HepG2 (cell line): ENCODE data around the gene ZKSCAN5. TPM values are rescaled to one million over a fixed set of nuclear protein-coding genes. Genes with fewer than 3 reads are reported as not detected.

ENCODE experiments used
- ARNT ChIP-seq: fragments of 450-650 bp; IDR thresholded peaks from 2 replicates; pipeline ENCODE4 v1.6.1; 2017
- EZH2 ChIP-seq: conservative IDR thresholded peaks from 2 replicates; pipeline ENCODE4 v1.6.1; 2012; ENCODE audit warnings: mild to moderate bottlenecking, low read depth, low read length, moderate library complexity
- MYPOP ChIP-seq: sonication (generic); formaldehyde crosslinking; IDR thresholded peaks from 2 replicates; pipeline ENCODE4 v1.8.1; 2023; ENCODE audit warnings: mild to moderate bottlenecking, moderate library complexity, missing genetic modification reagents
- NFKB2 ChIP-seq: sonication (generic); formaldehyde crosslinking; IDR thresholded peaks from 2 replicates; pipeline ENCODE4 v1.4.0; 2020; ENCODE audit warnings: missing genetic modification reagents, borderline replicate concordance
- NR1H2 ChIP-seq: sonication (generic); formaldehyde crosslinking; IDR thresholded peaks from 2 replicates; pipeline ENCODE4 v1.8.1; 2022; ENCODE audit warnings: low read depth, missing genetic modification reagents, borderline replicate concordance
- PHF20 ChIP-seq: sonication (generic); formaldehyde crosslinking; IDR thresholded peaks from 2 replicates; pipeline ENCODE4 v1.5.0; 2020; ENCODE audit warnings: mild to moderate bottlenecking, missing genetic modification reagents
- RBFOX2 ChIP-seq: fragments of 200-400 bp; formaldehyde crosslinking; IDR thresholded peaks from 2 replicates; pipeline ENCODE4 v1.6.1; 2017; ENCODE audit warnings: low read depth, mild to moderate bottlenecking, low read length
- SIN3A ChIP-seq: IDR thresholded peaks from 2 replicates; pipeline ENCODE4 v1.6.1; 2011; ENCODE audit warnings: low read depth, mild to moderate bottlenecking, control low read depth, low read length, borderline replicate concordance
- SMAD1 ChIP-seq: sonication (generic); formaldehyde crosslinking; IDR thresholded peaks from 2 replicates; pipeline ENCODE4 v1.4.0; 2020; ENCODE audit warnings: missing genetic modification reagents, low read depth, mild to moderate bottlenecking, borderline replicate concordance
- U2AF1 ChIP-seq: fragments of 200-400 bp; formaldehyde crosslinking; optimal IDR thresholded peaks from 2 replicates; pipeline ENCODE3; 2017; ENCODE audit warnings: mild to moderate bottlenecking, low read depth, low read length
- ZNF225 ChIP-seq: sonication (generic); formaldehyde crosslinking; IDR thresholded peaks from 2 replicates; pipeline ENCODE4 v1.4.0; 2020; ENCODE audit warnings: mild to moderate bottlenecking, missing genetic modification reagents
- ZNF232 ChIP-seq: sonication (generic); formaldehyde crosslinking; IDR thresholded peaks from 2 replicates; pipeline ENCODE4 v1.4.0; 2020; ENCODE audit warnings: missing genetic modification reagents, borderline replicate concordance
- ZNF263 ChIP-seq: sonication (generic); formaldehyde crosslinking; IDR thresholded peaks from 2 replicates; pipeline ENCODE4 v1.4.0; 2020; ENCODE audit warnings: missing genetic modification reagents
- ZNF317 ChIP-seq: sonication (generic); formaldehyde crosslinking; IDR thresholded peaks from 2 replicates; pipeline ENCODE4 v1.5.0; 2020; ENCODE audit warnings: mild to moderate bottlenecking, missing genetic modification reagents
- ZNF329 ChIP-seq: sonication (generic); formaldehyde crosslinking; IDR thresholded peaks from 2 replicates; pipeline ENCODE4 v1.9.0; 2021; ENCODE audit warnings: low read depth, mild to moderate bottlenecking, missing genetic modification reagents
- ZNF431 ChIP-seq: sonication (generic); formaldehyde crosslinking; IDR thresholded peaks from 2 replicates; pipeline ENCODE4 v1.9.0; 2022; ENCODE audit warnings: missing genetic modification reagents, low read depth, mild to moderate bottlenecking, borderline replicate concordance
- ZNF512 ChIP-seq: sonication (generic); formaldehyde crosslinking; IDR thresholded peaks from 2 replicates; pipeline ENCODE4 v1.4.0; 2020; ENCODE audit warnings: mild to moderate bottlenecking, missing genetic modification reagents
- ZNF781 ChIP-seq: sonication (generic); formaldehyde crosslinking; IDR thresholded peaks from 2 replicates; pipeline ENCODE4 v1.5.1; 2020; ENCODE audit warnings: borderline replicate concordance, mild to moderate bottlenecking, missing genetic modification reagents; ENCODE audit errors: not compliant biosample characterization
- polyA plus RNA-seq, 8 experiments: library from polyadenylated mRNA; depleted of rRNA in 3 of 8; stranded (reverse) in 7 of 8; unstranded in 1 of 8; fragments of >200 nt; fragmentation: Illumina TruSeq in 4 of 8; extraction: Trizol in 4 of 8; gene quantifications; 2 replicates each; pipeline versions ENCODE4 v1.2.1 to v1.2.3, GENCODE V29; 2011 to 2016; ENCODE audit warnings: low read depth in 4 of 8, missing spikeins in 1 of 8, mixed read lengths in 1 of 8; ENCODE audit not compliant: insufficient read depth in 1 of 8
- total RNA-seq, 5 experiments: library from RNA; depleted of rRNA; stranded (reverse); fragments of >200 nt; fragmentation: Illumina TruSeq; extraction: Trizol; gene quantifications; 2 replicates each; pipeline ENCODE4 v1.2.3, GENCODE V29; 2016; ENCODE audit warnings: low read depth in 1 of 5
- TF ChIP-seq, protein P1 (sequence below), 2 experiments: IDR thresholded peaks; 2 replicates each; pipeline ENCODE4 v1.6.1; 2011 to 2012; ENCODE audit warnings: low read length in 2 of 2, borderline replicate concordance in 1 of 2, low read depth in 1 of 2, mild to moderate bottlenecking in 1 of 2, moderate library complexity in 1 of 2
- TF ChIP-seq, protein P2 (sequence below): sonication (generic); formaldehyde crosslinking; IDR thresholded peaks from 2 replicates; pipeline ENCODE4 v1.5.0; 2020; ENCODE audit warnings: missing genetic modification reagents

ZKSCAN5 gene
- total and polyA plus RNA-seq, 2 of the 13 experiments (the other 11 are each of a cell fraction or from before 2014, with no cell fraction given), result 5.5 to 11.7 TPM

- TF ChIP-seq ZNF431 (CRISPR knock-in tag) (0 out of 2 replicates have a peak, but pooled peaks have one; percentile 15), EZH2 (no peak), U2AF1 (no peak), MYPOP (peak; percentile 74; the same call in 1 of the 2 replicates), PHF20 (CRISPR knock-in tag) (peak; percentile 88), ZNF263 (0 out of 2 replicates have a peak, but pooled peaks have one; percentile 42), ZNF317 (CRISPR knock-in tag) (peak; percentile 86), ZNF512 (CRISPR knock-in tag) (0 out of 2 replicates have a peak, but pooled peaks have one; percentile 61), ZNF781 (peak; percentile 62), ZNF232 (no peak), NR1H2 (CRISPR knock-in tag) (peak; percentile 81; the same call in 1 of the 2 replicates), ARNT (no peak), NFKB2 (peak; percentile 75; the same call in 1 of the 2 replicates), ZNF329 (CRISPR knock-in tag) (peak; percentile 50; the same call in 1 of the 2 replicates), SMAD1 (CRISPR knock-in tag) (peak; percentile 90), ZNF225 (CRISPR knock-in tag) (peak; percentile 30; the same call in 1 of the 2 replicates), RBFOX2 (peak; percentile 97), SIN3A (peak; percentile 71; the same call in 1 of the 2 replicates)
- TF ChIP-seq, protein P1, sequence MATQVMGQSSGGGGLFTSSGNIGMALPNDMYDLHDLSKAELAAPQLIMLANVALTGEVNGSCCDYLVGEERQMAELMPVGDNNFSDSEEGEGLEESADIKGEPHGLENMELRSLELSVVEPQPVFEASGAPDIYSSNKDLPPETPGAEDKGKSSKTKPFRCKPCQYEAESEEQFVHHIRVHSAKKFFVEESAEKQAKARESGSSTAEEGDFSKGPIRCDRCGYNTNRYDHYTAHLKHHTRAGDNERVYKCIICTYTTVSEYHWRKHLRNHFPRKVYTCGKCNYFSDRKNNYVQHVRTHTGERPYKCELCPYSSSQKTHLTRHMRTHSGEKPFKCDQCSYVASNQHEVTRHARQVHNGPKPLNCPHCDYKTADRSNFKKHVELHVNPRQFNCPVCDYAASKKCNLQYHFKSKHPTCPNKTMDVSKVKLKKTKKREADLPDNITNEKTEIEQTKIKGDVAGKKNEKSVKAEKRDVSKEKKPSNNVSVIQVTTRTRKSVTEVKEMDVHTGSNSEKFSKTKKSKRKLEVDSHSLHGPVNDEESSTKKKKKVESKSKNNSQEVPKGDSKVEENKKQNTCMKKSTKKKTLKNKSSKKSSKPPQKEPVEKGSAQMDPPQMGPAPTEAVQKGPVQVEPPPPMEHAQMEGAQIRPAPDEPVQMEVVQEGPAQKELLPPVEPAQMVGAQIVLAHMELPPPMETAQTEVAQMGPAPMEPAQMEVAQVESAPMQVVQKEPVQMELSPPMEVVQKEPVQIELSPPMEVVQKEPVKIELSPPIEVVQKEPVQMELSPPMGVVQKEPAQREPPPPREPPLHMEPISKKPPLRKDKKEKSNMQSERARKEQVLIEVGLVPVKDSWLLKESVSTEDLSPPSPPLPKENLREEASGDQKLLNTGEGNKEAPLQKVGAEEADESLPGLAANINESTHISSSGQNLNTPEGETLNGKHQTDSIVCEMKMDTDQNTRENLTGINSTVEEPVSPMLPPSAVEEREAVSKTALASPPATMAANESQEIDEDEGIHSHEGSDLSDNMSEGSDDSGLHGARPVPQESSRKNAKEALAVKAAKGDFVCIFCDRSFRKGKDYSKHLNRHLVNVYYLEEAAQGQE (IDR thresholded peaks at IDR 0.05; ENCODE audit: borderline replicate concordance in 1 of 2, low read depth in 1 of 2, low read length in 2 of 2), result 0 out of 4 replicates have a peak, but pooled peaks of 1 of the 2 experiments have one; percentile 2
- TF ChIP-seq, protein P2, sequence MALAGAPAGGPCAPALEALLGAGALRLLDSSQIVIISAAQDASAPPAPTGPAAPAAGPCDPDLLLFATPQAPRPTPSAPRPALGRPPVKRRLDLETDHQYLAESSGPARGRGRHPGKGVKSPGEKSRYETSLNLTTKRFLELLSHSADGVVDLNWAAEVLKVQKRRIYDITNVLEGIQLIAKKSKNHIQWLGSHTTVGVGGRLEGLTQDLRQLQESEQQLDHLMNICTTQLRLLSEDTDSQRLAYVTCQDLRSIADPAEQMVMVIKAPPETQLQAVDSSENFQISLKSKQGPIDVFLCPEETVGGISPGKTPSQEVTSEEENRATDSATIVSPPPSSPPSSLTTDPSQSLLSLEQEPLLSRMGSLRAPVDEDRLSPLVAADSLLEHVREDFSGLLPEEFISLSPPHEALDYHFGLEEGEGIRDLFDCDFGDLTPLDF, result no peak; the same call in 1 of the 2 replicates
Observed at GRCh38 chr7:99558306-99559174, 54.1 kb downstream of the ZKSCAN5 start, which contains the start of gene ZNF655 (continued).
